Bone marrow (tissue), 2 donors: ENCODE measurements around the gene DHH.

Experiments used
- DNase-seq, 2 donors: peaks; one replicate each; lab custom pipeline; 2025; lab: John Stamatoyannopoulos, UW

DHH gene

GRCh38 chr12:49109641-49110463, 15.3 kb upstream of the DHH start:
- DNase-seq, result no peak

GRCh38 chr12:49108958-49109404, 14.4 kb upstream of the DHH start:
- DNase-seq, result peak in 1 of 2 donors; percentile 35

GRCh38 chr12:49105504-49106084, 11.0 kb upstream of the DHH start:
- no peak for DNase-seq

GRCh38 chr12:49104822-49105221, 10.2 kb upstream of the DHH start:
- DNase-seq, result no peak

- no peak for DNase-seq
These were observed 5.8 kb upstream of the DHH start for GRCh38 chr12:49100380-49100779.

GRCh38 chr12:49098703-49099102, 4.1 kb upstream of the DHH start:
- DNase-seq, result no peak

- peak; percentile 12 to 45 for DNase-seq
These were observed 3.4 kb upstream of the DHH start for GRCh38 chr12:49098035-49098451.

- DNase-seq, result no peak
These were observed 2.8 kb upstream of the DHH start for GRCh38 chr12:49097381-49097780.

GRCh38 chr12:49094975-49095365, 369 bp upstream of the DHH start:
- no peak for DNase-seq

GRCh38 chr12:49093792-49094159, 825 bp downstream of the DHH start:
- no peak for DNase-seq

- DNase-seq, result no peak
These were observed 1.7 kb downstream of the DHH start for GRCh38 chr12:49092816-49093406.

- DNase-seq, result no peak
These were observed 2.4 kb downstream of the DHH start for GRCh38 chr12:49092086-49092815.

- no peak for DNase-seq
These were observed 2.8 kb downstream of the DHH start for GRCh38 chr12:49091836-49092085.

- no peak for DNase-seq
These were observed 3.4 kb downstream of the DHH start for GRCh38 chr12:49091056-49091835.

GRCh38 chr12:49089821-49090773, 4.5 kb downstream of the DHH start:
- DNase-seq, result peak in 1 of 2 donors; percentile 18

GRCh38 chr12:49088932-49089330, 5.7 kb downstream of the DHH start:
- no peak for DNase-seq

- DNase-seq, result peak; percentile 18 to 90
These were observed 6.3 kb downstream of the DHH start for GRCh38 chr12:49088150-49088931.

GRCh38 chr12:49086116-49086515, 8.5 kb downstream of the DHH start:
- no peak for DNase-seq

GRCh38 chr12:49084438-49084837, 10.2 kb downstream of the DHH start:
- DNase-seq, result no peak

GRCh38 chr12:49079793-49080192, 14.8 kb downstream of the DHH start:
- no peak for DNase-seq
